ENCODE data around the gene HK1.

DNA sequence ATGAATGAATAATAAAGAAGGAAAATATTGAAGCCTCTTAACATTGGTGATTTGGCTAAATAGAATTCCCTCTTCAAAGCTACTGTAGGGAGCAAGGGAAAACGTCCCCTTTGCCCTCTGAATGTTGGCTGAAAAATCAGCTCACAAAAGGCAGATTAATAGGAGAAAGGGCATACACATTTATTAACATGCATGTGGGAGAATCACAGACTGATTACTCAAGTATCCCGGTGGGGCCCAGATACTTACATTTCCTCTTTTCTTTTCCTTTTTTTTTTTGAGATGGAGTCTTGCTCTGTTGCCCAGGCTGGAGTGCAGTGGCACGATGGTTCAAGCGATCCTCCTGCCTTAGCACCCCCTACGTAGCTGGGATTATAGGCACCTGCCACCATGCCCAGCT, 68.5 kb downstream of the HK1 start:
- TF ChIP-seq, protein P1, sequence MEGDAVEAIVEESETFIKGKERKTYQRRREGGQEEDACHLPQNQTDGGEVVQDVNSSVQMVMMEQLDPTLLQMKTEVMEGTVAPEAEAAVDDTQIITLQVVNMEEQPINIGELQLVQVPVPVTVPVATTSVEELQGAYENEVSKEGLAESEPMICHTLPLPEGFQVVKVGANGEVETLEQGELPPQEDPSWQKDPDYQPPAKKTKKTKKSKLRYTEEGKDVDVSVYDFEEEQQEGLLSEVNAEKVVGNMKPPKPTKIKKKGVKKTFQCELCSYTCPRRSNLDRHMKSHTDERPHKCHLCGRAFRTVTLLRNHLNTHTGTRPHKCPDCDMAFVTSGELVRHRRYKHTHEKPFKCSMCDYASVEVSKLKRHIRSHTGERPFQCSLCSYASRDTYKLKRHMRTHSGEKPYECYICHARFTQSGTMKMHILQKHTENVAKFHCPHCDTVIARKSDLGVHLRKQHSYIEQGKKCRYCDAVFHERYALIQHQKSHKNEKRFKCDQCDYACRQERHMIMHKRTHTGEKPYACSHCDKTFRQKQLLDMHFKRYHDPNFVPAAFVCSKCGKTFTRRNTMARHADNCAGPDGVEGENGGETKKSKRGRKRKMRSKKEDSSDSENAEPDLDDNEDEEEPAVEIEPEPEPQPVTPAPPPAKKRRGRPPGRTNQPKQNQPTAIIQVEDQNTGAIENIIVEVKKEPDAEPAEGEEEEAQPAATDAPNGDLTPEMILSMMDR (IDR thresholded peaks at IDR 0.05): no peak
- TF ChIP-seq, protein P2, sequence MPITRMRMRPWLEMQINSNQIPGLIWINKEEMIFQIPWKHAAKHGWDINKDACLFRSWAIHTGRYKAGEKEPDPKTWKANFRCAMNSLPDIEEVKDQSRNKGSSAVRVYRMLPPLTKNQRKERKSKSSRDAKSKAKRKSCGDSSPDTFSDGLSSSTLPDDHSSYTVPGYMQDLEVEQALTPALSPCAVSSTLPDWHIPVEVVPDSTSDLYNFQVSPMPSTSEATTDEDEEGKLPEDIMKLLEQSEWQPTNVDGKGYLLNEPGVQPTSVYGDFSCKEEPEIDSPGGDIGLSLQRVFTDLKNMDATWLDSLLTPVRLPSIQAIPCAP (CRISPR knock-in tag; IDR thresholded peaks at IDR 0.05): no peak
- TF ChIP-seq, protein P3, sequence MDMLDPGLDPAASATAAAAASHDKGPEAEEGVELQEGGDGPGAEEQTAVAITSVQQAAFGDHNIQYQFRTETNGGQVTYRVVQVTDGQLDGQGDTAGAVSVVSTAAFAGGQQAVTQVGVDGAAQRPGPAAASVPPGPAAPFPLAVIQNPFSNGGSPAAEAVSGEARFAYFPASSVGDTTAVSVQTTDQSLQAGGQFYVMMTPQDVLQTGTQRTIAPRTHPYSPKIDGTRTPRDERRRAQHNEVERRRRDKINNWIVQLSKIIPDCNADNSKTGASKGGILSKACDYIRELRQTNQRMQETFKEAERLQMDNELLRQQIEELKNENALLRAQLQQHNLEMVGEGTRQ (CRISPR knock-in tag; IDR thresholded peaks at IDR 0.05): no peak
- TF ChIP-seq, protein P4, sequence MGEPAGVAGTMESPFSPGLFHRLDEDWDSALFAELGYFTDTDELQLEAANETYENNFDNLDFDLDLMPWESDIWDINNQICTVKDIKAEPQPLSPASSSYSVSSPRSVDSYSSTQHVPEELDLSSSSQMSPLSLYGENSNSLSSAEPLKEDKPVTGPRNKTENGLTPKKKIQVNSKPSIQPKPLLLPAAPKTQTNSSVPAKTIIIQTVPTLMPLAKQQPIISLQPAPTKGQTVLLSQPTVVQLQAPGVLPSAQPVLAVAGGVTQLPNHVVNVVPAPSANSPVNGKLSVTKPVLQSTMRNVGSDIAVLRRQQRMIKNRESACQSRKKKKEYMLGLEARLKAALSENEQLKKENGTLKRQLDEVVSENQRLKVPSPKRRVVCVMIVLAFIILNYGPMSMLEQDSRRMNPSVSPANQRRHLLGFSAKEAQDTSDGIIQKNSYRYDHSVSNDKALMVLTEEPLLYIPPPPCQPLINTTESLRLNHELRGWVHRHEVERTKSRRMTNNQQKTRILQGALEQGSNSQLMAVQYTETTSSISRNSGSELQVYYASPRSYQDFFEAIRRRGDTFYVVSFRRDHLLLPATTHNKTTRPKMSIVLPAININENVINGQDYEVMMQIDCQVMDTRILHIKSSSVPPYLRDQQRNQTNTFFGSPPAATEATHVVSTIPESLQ (CRISPR knock-in tag; IDR thresholded peaks at IDR 0.05): no peak
- TF ChIP-seq, protein P5, sequence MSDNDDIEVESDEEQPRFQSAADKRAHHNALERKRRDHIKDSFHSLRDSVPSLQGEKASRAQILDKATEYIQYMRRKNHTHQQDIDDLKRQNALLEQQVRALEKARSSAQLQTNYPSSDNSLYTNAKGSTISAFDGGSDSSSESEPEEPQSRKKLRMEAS (CRISPR knock-in tag; IDR thresholded peaks at IDR 0.05): no peak
- TF ChIP-seq ZNF416 (CRISPR knock-in tag; IDR thresholded peaks at IDR 0.05) (no peak), ZNF138 (CRISPR knock-in tag; conservative IDR thresholded peaks at IDR 0.05) (no peak), CBFB (CRISPR knock-in tag; IDR thresholded peaks at IDR 0.05; ENCODE audit: low read depth) (no peak), GABPB1 (CRISPR knock-in tag; IDR thresholded peaks at IDR 0.05) (no peak), ZNF423 (CRISPR knock-in tag; IDR thresholded peaks at IDR 0.05) (no peak)
- TF ChIP-seq, protein P6, sequence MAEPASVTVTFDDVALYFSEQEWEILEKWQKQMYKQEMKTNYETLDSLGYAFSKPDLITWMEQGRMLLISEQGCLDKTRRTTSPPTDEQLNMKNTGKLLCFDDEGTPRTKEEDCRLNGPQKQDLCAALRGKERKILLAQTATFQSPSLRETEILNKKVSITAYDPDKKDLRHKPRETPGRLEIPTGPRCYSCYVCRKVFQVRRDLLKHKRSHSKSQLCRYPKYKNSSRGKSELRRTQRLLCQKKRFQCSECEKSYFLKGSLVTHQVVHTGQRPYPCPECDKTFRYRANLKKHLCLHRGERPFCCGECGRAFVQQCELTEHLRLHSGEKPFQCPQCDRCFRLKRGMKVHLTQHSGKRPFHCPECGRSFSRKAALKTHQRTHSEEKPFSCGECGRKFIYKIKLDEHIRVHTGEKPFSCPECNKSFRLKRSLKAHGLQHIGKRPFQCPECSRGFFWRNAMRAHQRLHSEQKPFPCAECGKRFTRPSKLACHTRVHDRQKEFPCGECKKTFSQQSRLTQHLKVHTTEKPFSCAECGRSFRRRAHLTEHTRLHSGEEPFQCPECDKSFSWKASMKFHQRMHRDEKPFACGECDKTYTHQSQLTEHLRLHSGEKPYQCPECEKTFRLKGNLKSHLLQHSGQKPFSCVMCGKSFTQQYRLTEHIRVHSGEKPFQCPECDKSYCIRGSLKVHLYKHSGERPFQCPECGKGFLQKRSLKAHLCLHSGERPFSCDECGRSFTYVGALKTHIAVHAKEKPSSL (CRISPR knock-in tag; conservative IDR thresholded peaks at IDR 0.05): no peak
- TF ChIP-seq, protein P7, sequence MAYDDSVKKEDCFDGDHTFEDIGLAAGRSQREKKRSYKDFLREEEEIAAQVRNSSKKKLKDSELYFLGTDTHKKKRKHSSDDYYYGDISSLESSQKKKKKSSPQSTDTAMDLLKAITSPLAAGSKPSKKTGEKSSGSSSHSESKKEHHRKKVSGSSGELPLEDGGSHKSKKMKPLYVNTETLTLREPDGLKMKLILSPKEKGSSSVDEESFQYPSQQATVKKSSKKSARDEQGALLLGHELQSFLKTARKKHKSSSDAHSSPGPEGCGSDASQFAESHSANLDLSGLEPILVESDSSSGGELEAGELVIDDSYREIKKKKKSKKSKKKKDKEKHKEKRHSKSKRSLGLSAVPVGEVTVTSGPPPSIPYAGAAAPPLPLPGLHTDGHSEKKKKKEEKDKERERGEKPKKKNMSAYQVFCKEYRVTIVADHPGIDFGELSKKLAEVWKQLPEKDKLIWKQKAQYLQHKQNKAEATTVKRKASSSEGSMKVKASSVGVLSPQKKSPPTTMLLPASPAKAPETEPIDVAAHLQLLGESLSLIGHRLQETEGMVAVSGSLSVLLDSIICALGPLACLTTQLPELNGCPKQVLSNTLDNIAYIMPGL (CRISPR knock-in tag; IDR thresholded peaks at IDR 0.05): no peak
- TF ChIP-seq, protein P8, sequence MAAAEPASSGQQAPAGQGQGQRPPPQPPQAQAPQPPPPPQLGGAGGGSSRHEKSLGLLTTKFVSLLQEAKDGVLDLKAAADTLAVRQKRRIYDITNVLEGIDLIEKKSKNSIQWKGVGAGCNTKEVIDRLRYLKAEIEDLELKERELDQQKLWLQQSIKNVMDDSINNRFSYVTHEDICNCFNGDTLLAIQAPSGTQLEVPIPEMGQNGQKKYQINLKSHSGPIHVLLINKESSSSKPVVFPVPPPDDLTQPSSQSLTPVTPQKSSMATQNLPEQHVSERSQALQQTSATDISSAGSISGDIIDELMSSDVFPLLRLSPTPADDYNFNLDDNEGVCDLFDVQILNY (CRISPR knock-in tag; IDR thresholded peaks at IDR 0.05): no peak
- TF ChIP-seq, protein P9, sequence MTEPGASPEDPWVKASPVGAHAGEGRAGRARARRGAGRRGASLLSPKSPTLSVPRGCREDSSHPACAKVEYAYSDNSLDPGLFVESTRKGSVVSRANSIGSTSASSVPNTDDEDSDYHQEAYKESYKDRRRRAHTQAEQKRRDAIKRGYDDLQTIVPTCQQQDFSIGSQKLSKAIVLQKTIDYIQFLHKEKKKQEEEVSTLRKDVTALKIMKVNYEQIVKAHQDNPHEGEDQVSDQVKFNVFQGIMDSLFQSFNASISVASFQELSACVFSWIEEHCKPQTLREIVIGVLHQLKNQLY (CRISPR knock-in tag; IDR thresholded peaks at IDR 0.05): no peak
